ENCODE results near the gene FRRS1L.

The FRRS1L gene

GRCh38 chr9:109166771-109167601 lies at the start of gene FRRS1L:
Gene FRRS1L, minus strand, starts transcription at chr9:109167249. Its CDS starts 111 bp downstream, at chr9:109167138.
- DNase-seq: no peak

- no peak for DNase-seq
Observed at GRCh38 chr9:109214414-109214813, 47.4 kb upstream of the FRRS1L start.

GRCh38 chr9:109213285-109214121 lies 46.5 kb upstream of the FRRS1L start:
- DNase-seq: no peak

GRCh38 chr9:109212768-109213167 lies 45.7 kb upstream of the FRRS1L start:
- DNase-seq: no peak

- peak; percentile 17 for DNase-seq
Observed at GRCh38 chr9:109206670-109207069, 39.6 kb upstream of the FRRS1L start.

- no peak for DNase-seq
Observed at GRCh38 chr9:109205526-109205925, 38.5 kb upstream of the FRRS1L start.

GRCh38 chr9:109203761-109204360 lies 36.8 kb upstream of the FRRS1L start:
- DNase-seq: no peak

GRCh38 chr9:109199676-109200075 lies 32.6 kb upstream of the FRRS1L start:
- no peak for DNase-seq

GRCh38 chr9:109198736-109199382 lies 31.8 kb upstream of the FRRS1L start:
- no peak for DNase-seq

GRCh38 chr9:109193974-109194556 lies 27.0 kb upstream of the FRRS1L start:
- DNase-seq: no peak

GRCh38 chr9:109192732-109193361 lies 25.8 kb upstream of the FRRS1L start:
- DNase-seq: no peak

GRCh38 chr9:109191746-109192145 lies 24.7 kb upstream of the FRRS1L start:
- no peak for DNase-seq

GRCh38 chr9:109190151-109190550 lies 23.1 kb upstream of the FRRS1L start:
- no peak for DNase-seq

- DNase-seq: no peak
Observed at GRCh38 chr9:109186857-109187520, 19.9 kb upstream of the FRRS1L start.

GRCh38 chr9:109182940-109183798 lies 16.1 kb upstream of the FRRS1L start:
- peak; percentile 16 for DNase-seq

- DNase-seq: no peak
Observed at GRCh38 chr9:109182550-109182939, 15.5 kb upstream of the FRRS1L start.

- DNase-seq: peak; percentile 67
Observed at GRCh38 chr9:109181284-109181683, 14.2 kb upstream of the FRRS1L start.

- no peak for DNase-seq
Observed at GRCh38 chr9:109179801-109180523, 12.9 kb upstream of the FRRS1L start.

- no peak for DNase-seq
Observed at GRCh38 chr9:109176963-109177362, 9.9 kb upstream of the FRRS1L start.

GRCh38 chr9:109176386-109176785 lies 9.3 kb upstream of the FRRS1L start:
- no peak for DNase-seq

Measured in stimulated activated CD4-positive, alpha-beta T cell treated with anti-CD3 and anti-CD28 coated beads, Interleukin-1b, Interleukin-23, amount 100 ng/mL, for 48 hours (primary cell).